ENCODE results near the gene MACF1.

Gene MACF1

GRCh38 chr1:39359028-39359570 is 154.6 kb downstream of the MACF1 start:
- no peak for DNase-seq

DNA sequence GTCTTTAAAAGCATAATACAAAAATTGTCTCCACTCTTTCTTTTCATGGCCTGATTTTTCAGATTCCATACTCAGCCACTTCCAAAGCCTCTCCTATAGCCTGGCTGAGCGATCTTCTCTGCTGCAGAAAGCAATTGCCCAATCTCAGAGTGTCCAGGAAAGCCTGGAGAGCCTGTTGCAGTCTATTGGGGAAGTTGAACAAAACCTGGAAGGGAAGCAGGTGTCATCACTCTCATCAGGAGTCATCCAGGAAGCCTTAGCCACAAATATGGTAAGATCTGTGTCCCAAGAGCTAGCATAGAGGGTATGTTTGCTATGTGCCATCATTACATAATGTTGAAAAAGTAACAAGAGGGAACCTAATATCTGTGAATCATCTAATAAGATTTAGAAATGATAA is 156.2 kb downstream of the MACF1 start:
- no peak for DNase-seq

GRCh38 chr1:39361446-39361845 is 157.0 kb downstream of the MACF1 start:
- no peak for DNase-seq

DNA sequence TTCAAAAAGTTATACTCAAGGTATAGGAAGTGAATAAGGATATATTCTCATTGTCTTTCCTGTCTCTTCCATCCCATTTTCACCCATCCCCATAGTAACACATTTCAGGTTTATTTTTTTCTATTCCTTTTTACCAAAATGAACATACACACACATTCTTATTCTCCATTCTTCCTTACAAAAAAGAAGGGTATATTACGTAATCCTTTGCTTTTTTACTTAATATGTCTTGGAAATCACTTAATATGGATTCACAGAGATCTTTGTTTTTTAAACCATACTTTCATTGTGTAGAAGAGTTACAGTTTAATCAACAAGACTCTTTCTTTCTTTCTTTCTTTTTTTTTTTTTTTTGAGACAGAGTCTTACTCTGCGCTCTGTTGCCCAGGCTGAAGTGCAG is 158.8 kb downstream of the MACF1 start:
- no peak for DNase-seq

DNA sequence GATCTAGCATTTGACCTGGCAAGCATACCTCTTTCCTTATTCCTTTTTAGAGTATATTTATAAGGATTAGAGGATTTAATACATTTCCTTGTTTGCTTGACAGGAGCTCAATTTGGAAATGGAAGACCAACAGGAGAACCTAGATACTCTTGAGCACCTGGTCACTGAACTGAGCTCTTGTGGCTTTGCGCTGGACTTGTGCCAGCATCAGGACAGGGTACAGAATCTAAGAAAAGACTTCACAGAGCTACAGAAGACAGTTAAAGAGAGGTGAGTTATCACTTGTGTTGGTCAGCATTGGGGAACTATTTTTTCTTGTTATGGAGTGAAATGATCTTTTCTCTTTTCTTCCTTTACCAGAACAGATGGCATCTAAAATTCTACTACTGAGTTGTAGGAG is 163.6 kb downstream of the MACF1 start:
- DNase-seq: no peak

DNA sequence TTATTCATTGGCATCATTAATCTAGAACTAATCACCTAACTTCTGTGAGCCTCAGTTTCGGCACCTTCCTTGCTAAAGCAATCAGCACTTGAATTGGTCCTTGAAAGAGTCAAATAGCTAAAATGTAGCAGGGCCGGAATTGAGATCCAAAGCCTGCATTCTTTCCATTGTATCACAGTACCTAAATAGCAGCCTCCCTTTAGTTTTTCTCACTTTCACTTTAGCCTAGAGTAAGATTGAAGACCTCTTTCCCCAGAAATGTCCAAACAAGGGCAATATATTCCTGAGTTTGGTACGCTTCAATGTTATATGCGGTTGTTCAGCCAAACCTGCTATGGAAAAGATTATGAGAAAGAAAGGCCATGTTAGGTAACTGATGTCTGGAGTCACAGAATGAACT is 165.1 kb downstream of the MACF1 start:
- DNase-seq: no peak

- no peak for DNase-seq
Measured at GRCh38 chr1:39370602-39371001, 166.1 kb downstream of the MACF1 start.

- DNase-seq: no peak
Measured at GRCh38 chr1:39372105-39372504, 167.6 kb downstream of the MACF1 start.

DNA sequence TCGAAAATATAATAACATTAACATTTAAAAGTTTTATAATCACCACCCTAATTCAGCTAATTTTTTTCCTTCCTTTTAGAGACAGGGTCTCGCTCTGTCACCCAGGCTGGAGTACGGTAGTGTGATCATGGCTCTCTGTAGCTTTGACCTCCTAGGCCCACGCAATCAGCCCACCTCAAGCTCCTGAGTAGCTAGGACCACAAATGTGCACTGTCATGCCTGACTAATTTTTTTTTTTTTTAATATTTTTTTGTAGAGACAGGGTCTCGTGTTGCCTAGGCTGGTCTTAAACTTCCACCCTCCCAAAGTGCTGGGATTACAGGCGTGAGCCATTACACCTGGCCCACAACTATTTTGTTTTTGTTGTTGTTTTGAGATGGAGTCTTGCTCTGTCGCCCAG is 172.2 kb downstream of the MACF1 start:
- DNase-seq: no peak

GRCh38 chr1:39378377-39378776 is 173.9 kb downstream of the MACF1 start:
- peak; percentile 94 to 96 for DNase-seq

DNA sequence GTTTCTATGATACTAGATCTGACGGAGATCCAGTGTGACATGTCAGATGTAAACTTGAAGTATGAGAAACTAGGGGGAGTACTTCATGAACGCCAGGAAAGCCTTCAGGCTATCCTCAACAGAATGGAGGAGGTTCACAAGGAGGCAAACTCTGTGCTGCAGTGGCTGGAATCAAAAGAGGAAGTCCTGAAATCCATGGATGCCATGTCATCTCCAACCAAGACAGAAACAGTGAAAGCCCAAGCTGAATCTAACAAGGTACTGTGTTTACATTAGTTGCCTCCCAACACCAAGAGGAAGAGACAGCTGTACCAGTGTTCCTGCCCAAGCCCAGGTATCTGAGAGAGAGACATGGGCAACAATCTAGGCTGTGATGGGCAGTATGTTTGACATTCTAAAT is 174.7 kb downstream of the MACF1 start:
- DNase-seq: no peak

- DNase-seq: no peak
Measured at GRCh38 chr1:39380036-39380435, 175.5 kb downstream of the MACF1 start.

- DNase-seq: no peak
Measured at GRCh38 chr1:39381839-39382238, 177.3 kb downstream of the MACF1 start.

DNA sequence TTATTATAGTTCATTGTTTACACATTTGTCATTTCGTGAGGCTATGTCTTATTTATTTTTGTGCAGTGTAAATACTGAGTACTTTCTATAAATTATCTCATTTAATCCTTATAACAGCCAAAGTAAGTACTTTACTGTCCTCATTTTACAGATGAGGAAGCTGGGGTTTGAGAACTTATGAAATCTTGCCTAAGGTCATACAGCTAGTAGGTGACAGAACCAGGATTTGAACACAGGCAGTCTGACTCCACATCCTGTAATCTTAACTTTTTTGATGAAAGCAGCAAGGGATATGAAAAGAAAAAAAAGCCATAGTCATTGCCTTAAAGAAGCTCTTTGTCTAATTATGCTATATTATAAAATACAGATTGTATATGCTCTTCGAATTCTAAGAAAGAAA is 179.8 kb downstream of the MACF1 start:
- DNase-seq: no peak

GRCh38 chr1:39385067-39385988 is 180.8 kb downstream of the MACF1 start:
- DNase-seq: no peak

GRCh38 chr1:39386997-39387396 is 182.5 kb downstream of the MACF1 start:
- no peak for DNase-seq

- DNase-seq: peak in 1 of 2 experiments; percentile 9
Measured at GRCh38 chr1:39387452-39387851, 183.0 kb downstream of the MACF1 start.

DNA sequence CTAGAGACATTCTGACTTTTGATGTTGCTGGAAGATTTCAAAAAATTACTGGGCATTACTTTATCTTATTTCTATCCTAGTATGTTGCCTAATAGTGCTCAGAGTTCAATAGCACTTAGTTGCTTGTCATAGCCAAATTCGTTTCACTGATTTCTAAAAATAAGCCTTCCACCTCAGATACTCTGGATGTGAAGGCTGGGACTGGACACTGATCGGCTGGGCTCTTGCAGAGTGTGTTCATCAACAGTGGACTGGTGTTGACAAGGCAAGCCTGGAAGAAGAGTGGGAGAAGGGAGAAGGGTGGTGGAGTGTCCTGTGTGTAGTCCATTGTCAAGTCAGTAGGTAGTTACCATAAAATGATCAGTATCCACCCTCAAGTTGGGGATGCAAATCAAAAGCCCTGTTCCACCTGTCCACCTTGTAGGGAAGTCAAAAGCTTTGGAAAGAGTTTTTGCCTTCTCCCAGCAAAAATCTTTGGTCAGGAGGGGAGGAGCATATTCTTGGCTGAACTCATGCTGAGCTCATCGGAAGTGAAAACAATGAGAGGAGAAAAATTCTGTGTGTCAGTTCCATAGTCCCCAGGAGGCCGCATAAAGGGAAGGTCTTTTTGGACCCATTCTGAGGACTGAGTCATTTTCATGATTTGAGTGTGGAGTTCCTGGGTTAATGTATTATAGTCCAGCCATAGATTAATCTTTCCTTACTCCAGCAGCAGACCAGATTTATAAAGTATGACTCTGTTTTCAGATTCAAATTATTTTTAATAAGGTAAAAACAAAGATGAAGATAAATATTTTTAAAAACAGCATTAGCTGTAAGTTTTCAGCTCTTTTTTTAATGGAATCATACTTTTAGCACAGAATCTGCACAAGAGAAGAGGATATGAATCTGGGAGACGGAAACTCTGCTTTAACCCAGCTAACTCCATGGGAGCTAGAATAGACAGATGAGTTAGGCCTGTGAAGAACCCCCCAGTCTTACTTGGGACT is 187.5 kb downstream of the MACF1 start:
- no peak for DNase-seq

- DNase-seq: no peak
Measured at GRCh38 chr1:39392851-39393573, 188.5 kb downstream of the MACF1 start.

DNA sequence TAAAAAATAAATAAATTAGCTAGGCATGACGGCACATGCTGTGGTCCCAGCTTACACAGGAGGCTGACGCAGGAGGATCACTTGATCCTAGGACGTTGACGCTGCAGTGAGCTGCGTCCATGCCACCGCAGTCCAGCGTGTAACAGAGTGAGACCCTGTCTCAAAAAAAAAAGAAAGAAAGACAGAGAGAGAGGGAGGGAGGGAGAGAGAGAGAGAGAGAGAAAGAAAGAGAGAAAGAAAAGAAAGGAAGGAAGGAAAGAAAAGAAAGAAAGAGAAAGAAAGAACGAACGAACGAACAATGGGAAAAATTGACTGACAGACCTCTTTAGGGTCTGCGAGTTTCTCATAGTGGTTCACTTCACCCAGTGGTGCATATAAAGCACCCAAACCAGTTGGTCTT is 189.2 kb downstream of the MACF1 start:
- no peak for DNase-seq

DNA sequence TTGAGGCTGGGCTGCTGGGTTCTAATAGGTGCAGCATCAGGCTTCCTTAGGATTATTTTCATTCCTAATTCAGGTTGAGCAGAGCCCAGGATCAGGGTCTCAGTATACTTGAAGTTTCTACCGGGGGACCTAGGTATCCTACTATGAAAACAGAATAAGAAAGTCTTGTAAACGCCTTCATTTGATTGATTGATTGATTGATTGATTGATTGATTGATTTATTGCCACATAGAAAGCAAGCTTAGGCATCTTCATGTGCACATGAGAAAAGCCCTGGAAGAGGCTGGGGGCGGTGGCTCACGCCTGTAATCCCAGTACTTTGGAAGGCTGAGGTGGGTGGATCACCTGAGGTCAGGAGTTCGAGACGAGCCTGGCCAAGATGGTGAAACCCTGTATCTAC is 189.6 kb downstream of the MACF1 start:
- no peak for DNase-seq

DNA sequence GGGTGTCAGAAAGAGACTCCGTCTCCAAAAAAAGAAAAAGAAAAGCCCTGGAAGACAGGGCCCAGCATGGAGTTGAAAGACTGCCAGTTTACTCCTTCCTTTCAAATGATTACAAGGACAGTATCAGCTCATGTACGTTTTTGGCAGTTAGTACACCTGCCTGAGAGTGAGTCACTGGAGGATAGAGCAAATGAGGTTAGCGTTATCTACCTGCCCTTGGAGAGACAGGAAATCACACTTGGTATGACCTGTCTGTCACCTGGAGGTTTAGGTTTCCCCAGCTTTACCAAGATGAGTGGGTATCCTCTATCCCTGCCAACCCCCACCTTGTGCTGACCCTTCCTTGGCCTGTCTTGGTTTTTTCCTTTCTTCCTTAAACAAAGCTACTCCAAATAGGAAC is 190.1 kb downstream of the MACF1 start:
- DNase-seq: peak; percentile 68 to 70

GRCh38 chr1:39395357-39395831 is 190.9 kb downstream of the MACF1 start:
- DNase-seq: peak; percentile 40 to 75
